Measurements from ENCODE around the gene MRPL48.
"Not testable (repeated sequence)": the region's sequence is repeated elsewhere in the genome, so short reads cannot be mapped to it uniquely, and the experiment has no call there.

Gene MRPL48

GRCh38 chr11:73779084-73779902, 8.4 kb upstream of the MRPL48 start:
- peak; percentile 99 for DNase-seq

DNA sequence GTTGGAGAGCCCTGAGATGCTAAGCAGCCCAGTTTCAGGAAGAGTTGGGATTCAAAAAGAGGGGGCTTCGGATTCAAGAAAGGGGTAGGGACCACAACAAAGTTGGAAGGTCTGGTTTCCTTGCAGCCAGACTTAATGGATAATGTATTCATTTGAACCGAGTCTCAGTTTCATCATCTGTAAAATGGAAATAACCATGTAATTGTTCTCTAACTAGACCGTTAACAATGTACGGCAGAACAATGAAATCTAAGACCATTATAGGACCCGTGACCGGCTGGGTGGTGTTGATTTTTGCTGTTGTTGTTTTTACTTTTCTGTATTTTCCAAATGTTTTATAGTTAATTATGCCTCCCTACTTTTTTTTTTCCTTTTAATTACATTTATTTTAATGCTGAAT, 6.4 kb upstream of the MRPL48 start:
- DNase-seq: no peak

GRCh38 chr11:73783483-73784020, 4.1 kb upstream of the MRPL48 start:
- no peak for DNase-seq

- peak; percentile 30 for DNase-seq
Measured at GRCh38 chr11:73784080-73784634, 3.5 kb upstream of the MRPL48 start.

DNA sequence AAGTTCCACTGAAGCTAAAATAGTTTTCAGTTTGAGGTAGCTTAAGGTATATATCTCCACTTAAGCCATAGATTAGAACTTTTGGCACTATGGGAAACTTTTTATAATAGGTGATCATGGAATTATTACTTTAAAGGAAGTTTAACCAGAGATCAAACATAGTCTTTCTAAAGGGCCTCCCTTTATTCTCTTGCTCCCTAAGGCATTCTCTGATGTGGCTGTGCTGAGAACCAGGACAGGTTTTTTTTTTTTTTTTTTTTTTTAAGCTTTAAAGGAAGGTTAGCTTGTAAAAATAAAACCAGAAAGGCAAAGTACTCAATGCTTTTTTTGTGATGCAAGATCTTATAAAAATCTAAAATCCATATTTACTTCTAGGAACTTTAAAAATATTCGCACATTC, 2.9 kb upstream of the MRPL48 start:
- no peak for DNase-seq

DNA sequence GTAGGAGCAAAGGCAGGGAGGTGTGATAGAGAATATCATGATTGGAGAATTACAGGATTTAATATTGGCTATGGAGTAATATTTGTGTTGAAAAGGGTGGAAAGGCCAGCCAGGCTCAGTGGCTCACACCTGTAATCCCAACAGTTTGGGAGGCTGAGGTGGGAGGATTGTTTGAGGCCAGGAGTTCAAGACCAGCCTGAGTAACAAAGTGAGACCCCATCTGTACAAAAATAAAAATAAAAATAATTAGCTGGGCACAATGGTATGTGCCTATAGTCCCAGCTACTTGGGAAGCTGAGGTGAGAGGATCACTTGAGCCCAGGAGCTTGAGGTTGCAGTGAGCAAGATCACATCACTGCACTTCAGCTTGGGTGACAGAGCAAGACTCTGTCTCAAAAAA, 2.2 kb upstream of the MRPL48 start:
- DNase-seq: not testable (repeated sequence)

DNA sequence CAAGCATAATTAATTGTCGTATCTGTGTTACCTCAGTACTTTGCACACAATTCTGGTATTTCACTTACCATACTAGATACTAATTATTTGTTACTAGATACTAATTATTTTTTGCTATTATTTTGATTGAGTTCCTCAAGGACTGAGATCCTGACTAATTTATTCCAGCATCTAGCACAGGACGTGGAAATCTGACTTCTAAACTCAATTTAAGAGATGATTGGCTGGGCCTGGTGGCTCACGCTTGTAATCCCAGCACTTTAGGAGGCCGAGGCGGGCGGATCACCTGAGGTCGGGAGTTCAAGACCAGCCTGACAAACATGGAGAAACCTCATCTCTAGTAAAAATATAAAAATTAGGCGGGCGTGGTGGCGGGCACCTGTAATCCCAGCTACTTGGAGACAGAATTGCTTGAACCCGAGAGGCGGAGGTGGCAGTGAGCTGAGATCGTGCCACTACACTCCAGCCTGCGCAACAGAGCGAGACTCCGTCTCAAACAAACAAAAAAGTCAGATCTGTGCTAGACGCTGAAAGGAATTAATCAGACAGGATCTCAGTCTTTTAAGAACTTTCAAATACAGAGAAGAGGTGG, 527 bp upstream of the MRPL48 start:
- no peak for DNase-seq

DNA sequence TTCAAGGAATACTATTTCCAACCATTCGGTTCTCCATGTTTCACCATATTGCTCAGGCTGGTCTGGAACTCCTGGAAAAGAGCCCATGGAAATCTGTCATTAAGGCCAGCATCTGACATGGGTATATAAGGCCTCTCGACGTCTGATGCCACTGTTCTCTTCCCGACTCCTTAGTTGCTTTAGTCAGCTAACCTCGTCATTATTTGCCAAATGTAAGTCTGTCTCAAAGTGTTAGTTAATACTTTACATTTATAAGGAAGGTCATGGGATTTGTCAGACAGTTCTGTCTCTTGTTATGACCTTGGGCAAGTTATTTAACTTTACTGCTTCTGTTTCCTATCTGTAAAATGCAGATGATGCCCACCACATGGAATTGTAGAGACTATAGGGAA, 1.6 kb downstream of the MRPL48 start:
- DNase-seq: no peak

GRCh38 chr11:73792584-73792983, 4.9 kb downstream of the MRPL48 start:
- DNase-seq: no peak

GRCh38 chr11:73795925-73796632, 8.4 kb downstream of the MRPL48 start:
- no peak for DNase-seq

DNA sequence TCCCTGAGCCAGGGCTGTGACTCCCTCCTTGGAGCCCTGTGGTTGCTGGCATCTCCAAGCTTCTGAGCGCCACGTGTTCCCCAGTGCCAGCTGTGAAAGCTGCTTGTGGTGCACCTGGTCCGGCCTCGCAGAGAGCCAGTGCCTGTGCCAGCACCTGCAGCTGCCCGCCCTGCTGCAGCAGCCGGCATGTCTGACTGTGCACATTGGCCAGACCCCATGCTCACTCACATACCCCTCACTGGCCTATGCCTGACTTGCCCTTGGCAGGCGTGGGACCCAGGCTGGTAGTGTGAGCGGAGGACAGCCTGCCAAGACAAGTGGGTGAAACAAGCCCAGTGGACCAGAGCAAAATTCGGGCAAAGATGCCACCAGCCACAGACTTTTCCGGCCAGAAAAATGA, 9.8 kb downstream of the MRPL48 start:
- DNase-seq: no peak

DNA sequence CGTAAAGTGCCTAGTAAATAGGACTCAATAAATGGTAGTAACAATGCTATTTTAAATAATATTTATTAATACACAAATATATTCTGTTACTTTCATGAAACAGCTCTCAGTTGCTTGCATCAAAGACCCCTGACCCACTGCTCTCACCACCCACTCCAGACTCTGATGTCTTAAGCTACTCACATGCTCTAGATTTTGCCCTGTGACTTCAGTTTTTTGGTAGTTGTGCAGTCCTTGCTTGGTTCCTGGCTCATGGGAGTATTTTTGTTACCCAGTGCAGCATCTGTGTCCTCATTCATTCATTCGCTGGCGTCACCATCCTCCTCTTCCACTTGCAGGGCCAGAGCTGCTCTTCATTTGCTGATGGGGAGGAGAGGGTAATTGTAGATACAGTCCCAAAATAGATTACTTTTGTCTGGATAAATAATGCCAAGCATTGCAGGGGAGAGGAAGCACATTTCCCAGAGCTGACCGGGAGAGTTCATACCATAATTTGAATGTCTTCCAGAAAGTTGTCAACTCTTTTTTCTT, 12.7 kb downstream of the MRPL48 start:
- DNase-seq: no peak

DNA sequence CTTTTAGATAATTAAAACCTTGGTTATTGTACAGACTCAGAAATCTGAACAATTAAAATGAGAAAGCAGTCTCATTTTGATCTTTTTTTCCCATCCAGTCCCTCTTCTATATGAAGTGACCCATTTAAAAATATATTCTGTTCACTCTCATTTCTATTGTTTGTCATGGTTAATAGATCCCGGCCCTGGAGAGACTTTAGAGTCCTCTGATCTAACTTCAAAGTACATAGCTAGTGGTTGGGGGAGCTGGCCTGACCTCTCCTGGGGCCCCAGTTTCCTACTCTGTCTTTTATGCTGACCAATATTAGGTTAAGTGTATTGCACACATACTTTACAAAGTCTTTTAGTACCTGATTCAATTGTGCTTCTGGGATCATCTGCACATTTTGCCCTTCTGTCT, 13.5 kb downstream of the MRPL48 start:
- no peak for DNase-seq

- no peak for DNase-seq
Measured at GRCh38 chr11:73804712-73805111, 17.0 kb downstream of the MRPL48 start.

GRCh38 chr11:73808052-73808451, 20.4 kb downstream of the MRPL48 start:
- no peak for DNase-seq

DNA sequence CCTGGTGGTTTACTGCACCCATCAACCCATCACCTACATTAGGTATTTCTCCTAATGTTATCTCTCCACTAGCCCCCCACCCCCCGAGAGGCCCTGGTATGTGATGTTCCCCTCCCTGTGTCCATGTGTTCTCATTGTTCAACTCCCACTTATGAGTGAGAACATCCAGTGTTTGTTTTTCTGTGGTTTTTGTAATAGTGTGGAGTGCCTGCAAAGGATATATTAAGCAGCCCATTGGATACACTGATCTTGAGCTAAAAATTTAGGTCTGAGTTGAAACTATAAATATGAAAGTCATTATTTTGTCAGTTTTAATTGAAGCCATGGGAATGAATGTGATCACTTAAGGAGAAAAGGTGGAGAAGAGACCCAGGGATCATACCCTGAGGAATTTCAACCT, 23.0 kb downstream of the MRPL48 start:
- no peak for DNase-seq

DNA sequence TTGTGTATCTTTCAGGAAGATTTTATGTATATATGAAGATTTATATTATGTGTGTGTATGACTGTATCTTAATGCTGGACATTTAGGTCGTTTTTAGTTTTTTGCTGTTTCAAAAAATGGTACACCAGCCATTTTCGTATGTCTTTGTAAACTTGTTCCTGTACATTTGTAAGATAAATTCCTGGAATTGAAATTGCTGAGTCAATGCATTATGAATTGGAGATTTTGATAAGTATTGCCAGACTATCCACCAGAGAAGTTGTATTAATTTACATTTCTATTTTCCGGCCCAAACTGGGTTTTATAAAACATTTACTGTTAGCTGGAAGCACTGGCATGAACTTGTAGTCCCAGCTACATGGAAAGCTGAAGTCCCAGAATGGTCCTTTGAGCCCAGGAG, 24.6 kb downstream of the MRPL48 start:
- DNase-seq: no peak

- no peak for DNase-seq
Measured at GRCh38 chr11:73814812-73815211, 27.1 kb downstream of the MRPL48 start.

- peak; percentile 26 for DNase-seq
Measured at GRCh38 chr11:73818846-73819245, 31.2 kb downstream of the MRPL48 start.

DNA sequence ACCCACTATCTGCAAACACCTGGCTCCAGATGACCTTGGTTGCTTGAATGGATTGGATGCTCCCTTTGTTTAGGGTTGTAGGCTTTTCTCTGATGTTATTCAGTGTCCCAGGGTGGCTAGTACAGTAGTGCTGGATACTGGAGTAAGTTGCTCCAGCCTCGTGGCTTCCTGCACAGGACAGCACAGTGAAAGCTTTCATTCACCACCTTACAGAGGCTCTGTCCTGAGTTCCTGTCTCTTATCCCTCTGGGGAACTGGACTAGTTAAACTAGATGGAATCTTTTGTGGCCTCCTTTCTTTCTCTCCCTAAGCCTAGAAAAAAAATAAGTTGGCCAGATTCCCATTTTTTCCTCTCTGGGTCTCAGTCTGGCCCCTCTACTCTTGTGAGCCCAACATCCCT, 42.6 kb downstream of the MRPL48 start:
- no peak for DNase-seq

DNA sequence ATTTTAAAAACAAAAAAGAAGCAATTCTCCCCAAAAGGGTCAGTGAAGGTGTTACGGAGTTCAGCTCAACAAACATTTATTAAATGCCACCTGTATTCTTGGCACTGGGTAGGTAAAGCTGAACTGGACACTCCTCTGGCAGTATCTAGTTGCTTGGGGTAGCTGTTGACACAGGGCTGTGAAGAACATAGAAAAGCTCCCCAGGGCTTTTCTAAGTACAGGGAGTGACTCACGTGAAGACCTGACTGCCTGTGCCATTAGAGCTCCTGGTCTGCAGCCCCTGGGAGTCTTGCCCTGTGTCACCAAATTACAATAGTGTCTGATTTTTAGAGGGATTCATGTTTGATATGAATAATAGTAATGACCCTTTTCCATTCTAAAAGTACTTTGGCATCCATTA, 45.4 kb downstream of the MRPL48 start:
- DNase-seq: no peak

DNA sequence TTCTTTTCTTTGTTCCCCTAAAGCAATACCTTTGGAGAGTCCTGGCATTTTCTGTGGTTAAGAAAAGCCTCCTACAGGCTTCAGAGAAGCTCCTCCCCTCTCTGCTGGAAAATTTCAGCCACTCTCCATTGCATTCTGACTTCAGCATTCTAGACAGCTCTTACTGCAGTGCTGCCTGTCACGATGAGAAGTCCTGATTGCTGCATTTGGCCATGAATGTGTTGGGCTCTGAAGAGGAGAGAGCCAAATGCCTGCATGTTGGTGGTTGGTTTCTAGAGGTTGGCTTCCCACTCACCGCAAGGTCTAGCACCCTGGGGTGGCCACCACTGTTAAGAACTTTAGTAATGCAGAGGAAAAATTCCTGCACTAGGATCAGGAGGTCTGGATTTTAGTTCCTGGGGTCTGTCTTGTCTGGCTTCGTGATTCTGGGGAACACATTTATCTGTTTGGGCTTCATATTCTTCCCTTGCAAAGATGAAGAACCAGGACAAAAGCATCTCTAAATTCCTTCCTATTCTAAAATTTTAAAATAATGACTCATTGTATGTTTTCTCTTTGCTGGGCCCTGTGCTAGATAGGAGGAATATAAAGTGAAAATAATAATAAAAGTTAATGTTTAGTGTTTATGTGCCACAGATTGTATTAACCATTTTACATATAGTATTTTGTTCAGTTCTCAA, 50.9 kb downstream of the MRPL48 start:
- DNase-seq: peak; percentile 37

DNA sequence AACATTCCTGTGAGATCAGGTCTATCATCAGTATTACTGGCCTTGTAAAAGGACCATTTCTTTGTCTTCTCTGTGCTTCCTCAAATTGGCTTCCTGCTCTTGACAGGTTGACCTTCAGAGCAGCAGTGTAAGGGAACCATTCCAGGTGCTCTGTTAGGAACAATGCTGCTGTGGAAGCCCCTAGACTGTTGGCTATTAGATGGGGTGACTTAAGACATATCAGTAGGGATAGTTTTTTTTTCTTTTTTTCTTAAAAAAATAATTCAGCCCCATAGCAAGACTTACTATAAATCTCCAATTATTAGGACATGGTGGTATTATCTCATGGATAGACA, 51.4 kb downstream of the MRPL48 start:
- DNase-seq: no peak
